ENCODE results near the gene PRX.
"Not testable (repeated sequence)": the region's sequence is repeated elsewhere in the genome, so short reads cannot be mapped to it uniquely, and the experiment has no call there.

PRX gene

GRCh38 chr19:40413291-40413845 is at the start of gene PRX:
TSS of gene PRX (minus strand) at chr19:40413378. CDS start at chr19:40407932, 5,446 bp downstream.
- peak; percentile 75 for DNase-seq

GRCh38 chr19:40461669-40462221 is 48.6 kb upstream of the PRX start:
- no peak for DNase-seq

- DNase-seq = no peak
These were observed 47.0 kb upstream of the PRX start for GRCh38 chr19:40460185-40460584.

- DNase-seq = no peak
These were observed 45.4 kb upstream of the PRX start for GRCh38 chr19:40458597-40458974.

GRCh38 chr19:40457953-40458596 is 44.9 kb upstream of the PRX start:
- DNase-seq = no peak

- no peak for DNase-seq
These were observed 43.9 kb upstream of the PRX start for GRCh38 chr19:40457048-40457447.

- not testable (repeated sequence) for DNase-seq
These were observed 40.8 kb upstream of the PRX start for GRCh38 chr19:40453943-40454342.

GRCh38 chr19:40453151-40453735 is 40.1 kb upstream of the PRX start:
- no peak for DNase-seq

- no peak for DNase-seq
These were observed 38.8 kb upstream of the PRX start for GRCh38 chr19:40452016-40452415.

- DNase-seq = no peak
These were observed 37.5 kb upstream of the PRX start for GRCh38 chr19:40450664-40451063.

GRCh38 chr19:40449506-40449905 is 36.3 kb upstream of the PRX start:
- no peak for DNase-seq

GRCh38 chr19:40446263-40446784 is 33.1 kb upstream of the PRX start:
- DNase-seq = no peak

GRCh38 chr19:40445780-40446262 is 32.6 kb upstream of the PRX start:
- DNase-seq = no peak

GRCh38 chr19:40444825-40445312 is 31.7 kb upstream of the PRX start:
- DNase-seq = no peak

GRCh38 chr19:40444000-40444824 is 31.0 kb upstream of the PRX start, which contains the start of gene SERTAD3:
TSS of gene SERTAD3 (minus strand) at chr19:40444335. CDS start at chr19:40442080, 2,255 bp downstream.
- peak; percentile 99 for DNase-seq

- DNase-seq = peak; percentile 100
These were observed 30.2 kb upstream of the PRX start for GRCh38 chr19:40443131-40443999.

GRCh38 chr19:40442328-40443130 is 29.4 kb upstream of the PRX start:
- DNase-seq = no peak

- DNase-seq = no peak
These were observed 28.6 kb upstream of the PRX start for GRCh38 chr19:40441719-40442253.

- DNase-seq = no peak
These were observed 25.1 kb upstream of the PRX start for GRCh38 chr19:40438284-40438683.

Data from right forelimb (tissue), 1 donor.